Kidney epithelial cell (primary cell): ENCODE measurements around the gene S100PBP. TPM values are rescaled to one million over a fixed set of nuclear protein-coding genes. Genes with fewer than 3 reads are reported as not detected.
A peak's percentile ranks its signal among the peaks of the same experiment; 100 is the strongest.

Experiments
- DNase-seq: peaks from one replicate; pipeline ENCODE4 v3.0.0-alpha.2; 2010; ENCODE audit warnings: low read depth
- H3K27me3 ChIP-seq: 2 replicates; pipeline ENCODE4 v1.6.0; 2011; ENCODE audit warnings: low read length; ENCODE audit not compliant: control insufficient read depth, insufficient read depth
- H3K36me3 ChIP-seq: 2 replicates; pipeline ENCODE4 v1.5.1; 2011; ENCODE audit warnings: low read length; ENCODE audit not compliant: control insufficient read depth, insufficient read depth
- H3K4me3 ChIP-seq: 2 replicates; pipeline ENCODE4 v1.5.1; 2011; ENCODE audit warnings: low read depth, mild to moderate bottlenecking, control low read depth, low read length
- CTCF ChIP-seq: IDR thresholded peaks from 2 replicates; pipeline ENCODE4 v1.5.1; 2011; ENCODE audit warnings: mild to moderate bottlenecking, moderate library complexity, low read length, control low read depth, inconsistent platforms; ENCODE audit not compliant: insufficient read depth, poor library complexity, severe bottlenecking
- total RNA-seq: library from RNA; depleted of rRNA; stranded (reverse); fragments of >200 nt; gene quantifications from 2 replicates; pipeline ENCODE4 v1.2.3, GENCODE V29; 2015

Gene S100PBP
- total RNA-seq, 1 donor from 2014 or later = 11.2 TPM

- no peaks in the 10 kb centered on the region for H3K36me3 ChIP-seq
- H3K4me3 ChIP-seq = no peak overlapping the region
- no peak for DNase-seq
- TF ChIP-seq CTCF = no peak
- H3K27me3 ChIP-seq = peaks cover 23% of the 10 kb centered on the region
Observed at GRCh38 chr1:32891241-32891570, 73.8 kb downstream of the S100PBP start.

DNA sequence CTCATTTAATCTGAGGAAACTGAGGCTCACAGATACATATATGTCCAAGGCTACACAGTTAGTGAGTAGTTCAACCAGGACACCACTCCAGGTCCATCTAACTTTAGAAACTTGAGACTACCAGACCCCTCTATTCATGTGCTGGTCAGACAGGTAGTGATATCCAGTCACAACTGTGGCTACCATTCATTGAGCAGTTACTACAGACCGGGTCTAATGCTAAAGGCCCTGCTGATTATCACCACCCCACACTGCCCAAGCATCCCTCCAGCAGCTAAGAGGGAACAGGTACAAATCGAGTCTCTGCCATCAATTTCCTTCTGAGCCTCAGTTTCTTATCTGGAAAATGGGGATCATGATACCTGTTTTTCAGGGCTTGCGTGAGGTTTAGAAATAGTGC is 74.2 kb downstream of the S100PBP start:
- H3K4me3 ChIP-seq = no peak overlapping the region
- no peaks in the 10 kb centered on the region for H3K36me3 ChIP-seq
- TF ChIP-seq CTCF = no peak
- peaks cover 19% of the 10 kb centered on the region for H3K27me3 ChIP-seq
- no peak for DNase-seq

DNA sequence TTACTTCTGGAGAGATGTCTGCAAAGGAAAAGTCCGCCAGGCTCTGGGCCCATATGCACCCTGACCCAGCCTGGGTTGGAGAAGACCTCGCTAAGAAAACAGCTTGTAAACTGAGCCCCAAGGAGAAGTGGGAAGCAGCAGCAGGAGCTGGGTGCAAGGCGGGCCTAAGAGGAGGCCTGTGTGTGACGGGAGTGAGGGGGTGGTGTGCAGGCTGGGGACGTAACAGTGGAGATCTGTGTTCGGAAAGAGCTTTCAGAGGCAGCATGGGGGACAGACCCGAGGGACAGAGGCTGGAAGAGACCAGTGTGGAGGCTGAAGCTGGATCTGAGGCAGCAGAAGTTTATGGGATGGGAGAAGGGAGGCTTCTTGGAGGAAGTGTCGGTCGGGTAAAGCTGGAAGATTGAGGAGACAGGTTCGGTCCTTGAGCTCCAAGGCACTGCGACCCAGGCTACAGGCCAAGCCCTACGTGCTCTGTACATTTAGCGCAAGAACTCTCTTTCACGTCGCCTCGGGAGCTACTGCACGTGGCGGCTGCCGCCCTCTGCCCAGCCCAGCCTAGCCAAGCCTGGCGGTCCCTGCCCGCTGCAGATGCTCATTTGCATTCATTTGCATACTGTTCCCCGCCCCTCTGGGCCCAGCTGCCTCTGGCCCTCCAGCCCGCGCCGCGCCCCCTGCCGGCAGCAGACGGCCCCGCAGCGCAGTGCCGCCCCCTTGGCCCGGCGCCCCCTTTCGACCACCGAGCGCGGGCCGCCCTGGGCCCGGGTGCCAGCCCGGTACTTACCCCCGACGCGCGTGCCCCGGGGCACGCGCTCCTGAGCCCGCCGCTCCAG is 75.1 kb downstream of the S100PBP start:
- peak overlapping the region; percentile 44 for H3K4me3 ChIP-seq
- peak; percentile 34 for TF ChIP-seq CTCF
- DNase-seq = no peak
- H3K27me3 ChIP-seq = peaks cover 10% of the 10 kb centered on the region
- no peaks in the 10 kb centered on the region for H3K36me3 ChIP-seq

DNA sequence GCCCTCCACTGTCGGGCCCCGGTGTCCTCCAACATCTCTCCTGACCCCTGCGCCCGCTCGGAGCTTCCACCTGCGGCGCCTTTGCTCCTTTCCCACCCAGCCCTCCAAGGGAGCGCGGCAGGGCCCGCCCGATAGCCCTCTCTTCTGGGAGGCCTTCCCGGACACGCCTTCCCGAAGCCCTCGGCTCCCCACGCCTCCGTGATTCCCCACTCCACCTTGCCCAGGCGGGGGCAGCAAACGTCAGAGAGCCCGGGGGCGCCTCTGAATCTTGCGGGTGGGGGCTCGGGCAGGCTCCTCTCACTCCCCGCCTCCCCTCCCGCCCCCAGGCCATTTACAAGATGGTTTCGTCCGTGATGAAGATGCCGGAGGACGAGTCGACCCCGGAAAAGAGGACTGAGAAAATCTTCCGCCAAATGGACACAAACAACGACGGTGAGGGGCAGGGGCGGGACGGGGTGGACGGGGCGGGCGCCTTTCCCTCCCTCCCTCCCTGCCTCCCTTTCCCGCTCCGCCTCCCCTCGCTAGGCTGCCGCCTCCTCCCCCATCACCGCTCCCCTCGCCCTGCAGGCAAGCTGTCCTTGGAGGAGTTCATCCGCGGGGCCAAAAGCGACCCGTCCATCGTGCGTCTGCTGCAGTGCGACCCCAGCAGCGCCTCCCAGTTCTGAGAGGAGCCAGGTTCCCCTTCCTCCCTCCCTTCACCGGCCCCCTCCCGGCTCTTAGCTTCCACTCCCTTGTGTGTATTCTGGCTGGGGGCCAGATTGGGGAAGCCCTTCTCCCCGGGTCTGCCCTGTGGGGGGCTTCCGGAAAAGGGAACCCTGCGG is 76.0 kb downstream of the S100PBP start:
- peak; percentile 33 for TF ChIP-seq CTCF
- no peak for DNase-seq
- H3K4me3 ChIP-seq = peak overlapping the region; percentile 44
- no peaks in the 10 kb centered on the region for H3K36me3 ChIP-seq
- H3K27me3 ChIP-seq = peaks cover 8% of the 10 kb centered on the region

DNA sequence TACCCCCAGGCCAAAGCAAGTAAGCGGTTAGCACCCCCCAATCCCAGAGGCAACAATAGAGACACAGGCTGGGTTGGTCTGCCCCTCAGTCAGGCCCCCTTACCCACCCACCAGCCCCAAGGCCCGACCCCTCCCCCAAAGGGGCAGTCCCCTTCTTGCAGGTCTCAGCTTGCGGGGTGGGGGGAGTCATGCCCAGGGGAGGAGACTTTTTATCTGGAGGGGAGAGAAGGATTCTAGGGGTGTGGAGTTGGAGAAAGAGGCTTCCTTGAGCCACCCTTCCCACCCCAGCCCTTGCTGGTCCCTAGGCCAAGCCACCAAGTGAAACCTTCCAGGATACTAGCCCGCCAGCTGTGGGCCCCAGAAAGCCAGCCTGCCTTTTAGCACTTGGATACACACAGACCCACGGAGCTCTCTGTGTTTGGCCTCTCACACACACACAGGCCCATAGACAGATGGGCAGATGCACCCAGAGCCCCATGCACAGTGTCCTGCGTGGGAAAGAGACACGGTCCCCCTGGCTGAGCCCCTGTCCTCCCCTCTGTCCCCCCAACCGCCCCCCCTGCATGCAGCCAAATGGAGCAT is 76.7 kb downstream of the S100PBP start:
- TF ChIP-seq CTCF = no peak
- Histone ChIP-seq H3K27me3 (peaks cover 4% of the 10 kb centered on the region), H3K36me3 (no peaks in the 10 kb centered on the region), H3K4me3 (no peak overlapping the region)
- DNase-seq = no peak
